HG03108 (cell line): ENCODE data around the gene PWP1.

Experiments
- ATAC-seq: cut with Tn5 transposase; IDR thresholded peaks from one replicate; pipeline ENCODE4 v1.9.1; 2021; ENCODE audit warnings: moderate library complexity; ENCODE audit not compliant: unreplicated experiment

The PWP1 gene

DNA sequence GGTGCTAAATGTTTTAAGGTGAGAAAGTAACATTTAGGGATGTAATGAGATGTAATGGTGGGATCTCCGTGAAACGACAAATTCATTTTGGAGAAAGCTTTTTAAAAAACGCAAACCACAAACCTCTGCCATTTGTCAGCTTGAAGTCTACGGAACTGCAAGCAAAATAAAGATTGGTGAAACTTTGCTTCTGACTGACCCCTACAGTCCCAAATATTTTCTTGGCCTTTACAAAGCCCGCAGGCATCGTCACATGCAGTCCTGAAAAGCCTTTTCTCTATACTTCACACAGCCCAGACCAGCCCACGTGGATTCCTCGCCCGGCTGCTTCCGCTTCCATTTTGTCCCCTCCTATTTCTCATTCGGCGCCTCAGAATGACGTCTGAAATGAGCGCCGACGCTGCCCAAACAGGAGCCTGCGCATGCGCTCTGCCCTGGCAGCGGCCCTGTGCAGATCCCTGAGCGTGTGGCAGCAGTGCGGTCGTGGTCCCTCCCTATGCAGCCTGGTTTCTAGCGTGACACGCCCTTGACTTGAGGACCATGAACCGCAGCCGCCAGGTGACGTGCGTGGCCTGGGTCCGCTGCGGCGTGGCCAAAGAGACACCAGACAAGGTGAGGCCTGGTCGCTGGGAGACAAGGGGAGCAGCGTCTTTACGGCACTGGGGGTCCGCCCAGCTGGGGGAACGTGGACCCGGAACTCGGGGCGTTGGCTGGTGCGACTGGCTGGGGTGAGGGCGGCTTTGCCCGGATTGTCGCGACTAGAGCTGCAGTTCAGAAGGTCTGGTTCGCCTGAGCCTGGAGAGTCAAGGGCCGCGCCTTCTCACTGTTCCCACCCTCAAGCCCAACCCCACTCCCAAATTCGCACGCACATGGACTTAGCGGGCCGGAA is at the start of gene PWP1:
TSS of gene PWP1 (plus strand) at position 440 of the 889 bp plus-strand sequence. CDS start at position 541, 101 bp downstream.
- peak; percentile 83 for ATAC-seq

DNA sequence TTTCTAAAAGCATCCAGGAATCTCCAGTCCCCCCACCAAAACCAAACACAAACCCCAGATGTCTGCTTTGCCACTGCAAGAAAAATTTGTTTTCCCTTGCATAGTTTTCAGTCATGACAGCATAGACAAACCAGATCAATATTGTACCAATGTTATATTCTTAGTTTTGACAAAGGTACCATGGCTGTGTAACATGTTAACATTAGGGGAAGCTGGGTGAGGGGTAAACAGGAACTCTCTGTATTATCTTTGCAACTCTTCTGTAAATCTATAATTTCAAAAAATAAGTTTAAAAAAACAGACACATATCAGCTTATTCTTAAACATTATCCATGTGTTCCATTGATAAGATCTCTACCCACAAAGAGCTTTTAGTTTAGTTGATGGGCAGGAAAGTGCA is 44.4 kb upstream of the PWP1 start:
- no peak for ATAC-seq

DNA sequence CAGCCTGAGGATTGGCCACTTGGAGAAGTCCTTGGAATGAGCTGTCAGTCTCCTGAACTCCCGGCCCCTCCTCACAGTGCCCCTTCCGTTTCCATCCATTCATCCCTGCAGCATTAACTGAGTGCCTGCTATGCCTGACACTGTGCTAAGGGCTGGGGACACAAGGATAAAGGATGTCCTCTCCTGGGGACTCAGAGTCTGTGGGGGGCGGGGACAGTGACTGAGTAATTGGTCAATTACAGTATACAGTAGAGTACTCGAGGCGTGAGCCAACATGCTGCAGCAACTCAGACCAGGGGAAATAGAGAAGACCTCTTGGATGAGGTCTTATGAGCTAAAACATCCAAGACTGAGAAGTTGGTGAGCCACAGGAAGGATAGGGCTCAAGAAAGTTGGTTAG is 43.4 kb upstream of the PWP1 start:
- no peak for ATAC-seq

DNA sequence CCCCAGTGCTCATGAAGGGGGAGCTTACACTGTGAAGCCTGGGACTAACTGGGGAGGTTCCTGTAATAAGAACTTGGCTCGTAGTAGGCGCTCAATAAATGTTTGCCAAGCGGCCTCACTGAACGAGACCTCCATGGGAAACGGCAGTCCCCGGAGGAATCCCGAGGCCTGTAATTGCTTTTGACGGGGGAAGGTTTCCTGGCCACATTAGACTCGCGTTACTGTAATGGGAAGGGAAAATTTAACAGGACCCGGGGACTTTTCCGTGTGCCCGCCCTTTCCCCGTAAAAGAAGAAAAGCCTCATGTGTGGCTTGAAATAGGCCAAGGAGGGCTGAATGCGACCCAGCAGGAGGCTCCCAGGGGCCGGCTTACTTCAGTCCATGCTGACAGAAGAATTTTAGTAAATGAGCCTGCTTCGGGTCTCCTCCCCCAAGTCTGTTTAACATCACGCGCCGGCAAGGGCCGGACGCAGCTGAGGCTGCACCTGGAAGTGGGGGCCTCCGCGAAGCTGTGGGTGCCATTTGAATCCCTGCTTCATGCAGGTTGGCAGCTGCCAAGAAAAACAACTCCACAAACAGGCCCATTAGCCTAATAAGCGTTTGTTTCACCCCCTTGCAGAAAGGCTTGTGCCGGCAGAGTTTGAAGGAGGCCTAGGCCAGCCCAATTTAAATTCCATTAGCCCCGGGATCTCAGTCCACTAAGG is 39.8 kb upstream of the PWP1 start:
- ATAC-seq: no peak

DNA sequence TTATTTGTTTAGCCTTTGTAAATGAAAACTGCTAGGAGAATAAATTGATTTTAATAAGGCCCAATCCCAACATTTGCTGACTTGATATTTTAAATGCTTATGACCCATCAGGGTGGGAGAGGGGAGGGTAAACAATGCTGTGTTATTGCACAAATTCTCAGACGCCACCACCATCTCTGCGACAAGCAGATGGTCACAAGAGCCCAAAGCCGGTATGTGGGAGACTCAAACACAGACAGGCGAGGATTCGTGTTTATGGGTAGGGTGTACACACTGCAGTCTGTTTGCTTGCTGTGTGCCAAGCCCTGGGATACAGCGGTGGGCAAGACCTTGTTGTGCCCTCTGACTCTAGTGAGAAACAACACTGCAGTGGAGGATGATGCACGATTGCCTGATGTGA is 39.2 kb upstream of the PWP1 start:
- ATAC-seq: no peak

DNA sequence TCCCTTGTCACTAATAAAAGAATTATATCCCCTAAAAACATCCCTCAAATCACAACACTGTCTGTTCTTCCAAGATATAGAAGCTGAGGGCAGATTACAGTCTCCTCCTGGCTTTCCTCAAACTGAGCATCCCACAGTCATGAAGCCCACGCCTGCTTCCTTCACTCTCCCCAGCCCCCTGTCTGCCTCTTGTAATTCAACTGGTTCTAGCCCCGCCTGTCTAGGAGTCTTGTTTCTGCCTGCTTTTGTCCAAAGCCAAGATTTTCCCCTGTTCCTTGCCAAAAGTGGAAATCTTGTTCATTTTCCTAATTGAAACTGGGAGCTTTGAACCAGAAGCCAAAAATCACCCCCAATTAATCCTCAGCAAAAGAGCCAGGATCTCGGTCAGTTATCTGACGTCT is 35.9 kb upstream of the PWP1 start:
- ATAC-seq: no peak

DNA sequence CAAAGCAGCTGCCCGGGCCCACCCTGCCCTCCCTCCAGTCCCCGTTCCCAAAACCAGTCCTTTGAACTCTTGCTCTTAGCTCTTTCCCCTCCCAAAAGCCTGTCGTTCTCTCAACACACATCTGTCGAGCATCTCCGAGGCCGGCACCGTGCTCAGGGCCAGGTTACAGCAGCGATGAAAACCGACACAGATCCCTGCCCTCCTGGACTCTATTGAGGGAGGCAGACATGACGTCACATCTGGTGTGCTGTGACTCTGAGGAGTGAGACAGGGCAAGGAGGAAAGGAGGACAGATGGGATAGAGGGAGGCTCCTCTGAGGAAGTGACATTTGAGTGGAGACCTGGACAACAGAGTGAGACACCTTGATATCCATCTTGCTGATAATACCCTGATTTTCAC is 34.6 kb upstream of the PWP1 start:
- ATAC-seq: no peak

DNA sequence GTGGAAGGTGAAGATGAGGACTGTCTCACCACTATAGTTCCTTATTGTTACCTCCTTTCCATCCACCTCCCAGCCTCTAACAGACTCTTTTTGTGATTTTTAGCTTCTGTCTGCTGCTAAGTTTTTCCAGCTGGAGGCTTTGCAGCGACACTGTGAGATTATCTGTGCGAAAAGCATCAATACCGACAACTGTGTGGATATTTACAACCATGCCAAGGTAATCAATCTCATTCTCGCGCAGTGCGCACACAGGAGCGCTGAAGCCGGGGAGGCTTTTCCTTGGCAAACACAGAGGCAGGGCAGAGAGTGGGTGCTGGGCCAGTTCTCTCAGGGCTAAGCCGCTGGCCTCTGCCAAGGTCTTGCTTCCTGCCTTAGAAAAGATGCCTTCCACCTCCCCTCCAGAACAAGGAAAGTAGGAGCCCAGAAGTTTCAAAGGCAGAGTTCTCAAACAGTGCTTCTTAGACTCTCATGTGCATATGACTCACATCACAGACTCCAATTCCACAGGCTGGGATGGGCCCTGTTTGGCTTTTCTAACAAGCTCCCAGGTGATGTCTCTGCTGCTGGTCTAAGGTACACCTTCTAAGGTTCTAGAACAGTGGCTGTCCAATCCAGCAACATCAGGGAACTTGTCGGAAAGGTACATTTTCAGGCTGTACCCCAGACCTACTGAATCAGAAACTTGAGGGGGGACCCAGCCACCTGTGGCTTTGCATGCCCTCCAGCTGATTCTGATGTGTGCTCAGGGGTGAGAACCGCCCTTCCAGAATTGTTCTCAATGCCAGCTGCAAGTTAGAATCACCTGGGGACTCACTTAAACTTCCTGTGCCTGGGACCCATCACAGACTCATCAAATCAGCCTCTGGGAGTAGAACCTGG is 33.8 kb upstream of the PWP1 start:
- no peak for ATAC-seq

DNA sequence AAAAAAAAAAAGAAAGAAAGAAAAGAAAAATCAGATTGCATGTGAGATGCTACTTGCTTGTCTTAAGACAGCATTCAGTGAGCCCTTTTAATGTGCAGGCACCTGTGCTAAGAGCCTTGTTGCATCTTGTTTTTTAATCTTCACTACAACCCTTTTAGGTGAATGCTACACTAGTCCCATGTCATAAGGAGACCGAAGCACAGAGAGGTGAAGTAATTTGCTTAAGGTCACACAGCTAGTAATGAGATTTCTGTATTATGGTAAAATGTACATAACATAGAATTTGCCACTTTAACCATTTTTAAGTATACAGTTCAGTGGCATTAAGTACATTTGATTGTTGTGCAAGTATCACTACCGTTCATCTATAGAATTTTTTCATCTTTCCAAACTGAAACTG is 32.1 kb upstream of the PWP1 start:
- ATAC-seq: no peak

DNA sequence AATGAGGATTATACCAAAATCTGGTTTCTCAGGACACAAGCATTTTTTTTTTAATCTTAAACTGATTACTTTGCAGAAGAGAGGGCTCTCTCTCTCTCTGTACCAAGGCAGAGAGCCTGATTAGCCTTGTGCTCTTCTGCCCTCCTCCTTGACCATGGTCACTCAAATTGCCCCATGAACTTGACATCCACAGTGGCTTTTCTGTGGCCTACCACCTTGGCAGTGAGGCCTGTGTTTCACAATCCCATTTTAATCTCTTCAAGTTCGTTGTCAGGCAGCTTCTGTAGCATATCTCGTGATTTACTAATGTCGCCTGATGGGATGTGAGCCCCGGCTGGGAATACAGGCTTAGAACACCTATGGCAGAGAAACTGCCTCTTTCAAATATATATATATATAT is 30.7 kb upstream of the PWP1 start:
- ATAC-seq: no peak

DNA sequence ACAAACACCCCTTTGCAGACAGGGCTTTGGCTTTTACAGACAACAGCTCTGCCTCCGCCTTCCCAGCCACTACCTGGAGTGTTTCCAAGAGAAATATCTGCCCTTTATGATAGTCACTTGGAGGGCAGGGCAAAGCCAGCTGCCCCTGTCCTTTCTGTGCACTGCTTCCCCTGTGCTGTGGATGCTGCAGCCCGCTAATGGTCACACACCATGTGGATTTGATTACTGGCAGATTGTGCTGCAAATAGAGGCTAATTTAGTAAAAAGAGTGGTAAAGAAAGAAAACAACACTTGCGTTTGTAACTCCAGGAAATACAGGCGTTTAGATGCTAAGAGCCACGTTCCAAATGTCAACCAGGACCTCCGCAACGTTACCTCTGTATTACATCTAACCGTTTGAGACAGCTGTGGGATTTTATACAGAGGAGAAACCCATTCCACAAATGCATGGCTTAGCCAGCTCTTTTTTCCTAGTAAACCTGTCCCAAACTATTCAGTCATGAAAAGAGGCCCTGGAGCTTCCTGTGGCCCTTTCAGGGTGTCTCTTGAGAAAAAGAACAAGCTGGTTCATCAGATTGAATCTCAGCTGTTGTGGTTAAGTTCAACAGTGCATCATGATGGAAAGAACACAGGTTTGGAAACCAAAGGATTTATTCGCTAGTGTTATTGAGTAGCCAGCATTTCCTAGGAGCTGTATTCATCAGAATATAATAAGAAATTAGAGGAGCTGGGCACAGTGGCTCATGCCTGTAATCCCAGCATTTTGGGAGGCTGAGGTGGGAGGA is 30.1 kb upstream of the PWP1 start:
- ATAC-seq: no peak

DNA sequence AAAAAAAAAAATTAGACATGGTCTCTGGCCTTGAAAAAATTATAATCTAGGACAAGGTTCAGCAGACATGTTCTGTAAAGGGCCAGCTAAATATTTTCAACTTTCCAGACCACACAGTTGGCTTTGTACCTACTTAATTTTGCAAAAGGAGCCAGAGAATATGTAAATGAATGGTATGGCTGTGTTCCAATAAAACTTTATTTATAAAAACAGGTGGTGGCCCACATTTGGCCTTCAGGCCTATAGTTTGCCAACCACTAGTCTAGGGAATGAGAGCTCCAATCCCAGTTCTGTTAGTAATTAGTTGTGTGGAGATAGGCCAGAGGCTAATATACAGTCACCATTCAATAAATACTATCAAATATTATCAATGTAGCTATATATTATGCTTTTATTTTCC is 29.3 kb upstream of the PWP1 start:
- ATAC-seq: no peak

DNA sequence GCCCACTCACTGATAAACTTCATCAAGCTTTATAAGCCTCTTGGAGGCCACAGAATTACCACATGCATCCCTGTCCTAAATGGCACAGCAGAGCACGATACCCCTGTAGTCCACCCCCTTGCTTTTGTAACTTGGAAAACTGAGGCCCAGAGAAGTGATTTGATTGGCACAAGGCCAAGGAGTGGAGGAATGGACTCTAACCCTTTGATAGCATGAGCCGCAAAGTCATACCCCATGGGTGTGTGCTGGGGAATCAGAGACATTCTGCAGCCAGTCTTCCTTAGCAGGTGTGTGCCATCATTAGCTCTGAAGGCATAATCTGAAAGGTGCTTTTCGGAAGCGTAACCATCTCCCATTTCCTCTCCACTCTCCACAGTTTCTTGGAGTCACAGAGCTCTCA is 28.5 kb upstream of the PWP1 start:
- no peak for ATAC-seq

DNA sequence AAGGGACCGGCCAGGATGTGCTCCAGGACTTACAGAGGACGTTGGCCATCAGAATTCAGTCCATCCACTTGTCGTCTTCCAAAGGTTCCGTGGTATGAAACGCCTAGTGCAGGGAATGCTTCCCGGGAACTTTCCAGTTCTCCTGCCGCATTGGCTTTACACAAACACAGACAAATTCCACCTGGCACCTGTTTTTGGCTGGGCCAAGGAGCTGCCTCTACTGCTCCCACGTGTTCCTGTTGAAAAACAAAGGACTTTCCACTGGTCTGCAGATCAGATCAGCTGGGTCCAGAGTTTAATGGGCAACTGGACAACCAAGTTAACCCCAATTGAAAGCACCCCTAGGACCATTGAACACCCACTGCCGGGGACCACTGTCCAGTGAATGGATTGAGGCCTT is 28.0 kb upstream of the PWP1 start:
- no peak for ATAC-seq

DNA sequence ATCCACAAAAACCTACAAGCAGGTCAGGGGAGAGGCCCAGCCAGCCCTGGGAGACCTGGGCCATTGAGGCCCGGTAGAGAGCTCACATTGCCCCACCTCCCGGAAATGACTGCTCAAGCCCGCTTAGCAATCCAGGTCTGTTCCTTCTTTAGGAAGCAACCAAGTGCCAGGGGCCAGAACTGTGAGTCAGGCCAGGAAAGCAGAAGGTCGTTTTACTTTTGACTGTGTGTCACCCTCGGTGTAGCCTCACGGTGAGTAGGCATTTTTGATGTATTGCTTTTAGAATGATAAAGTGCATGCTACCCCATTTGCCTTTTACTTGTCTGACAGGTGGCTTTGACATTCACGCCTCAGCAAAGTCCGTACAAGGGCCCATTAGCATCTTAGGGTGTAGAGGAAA is 25.4 kb upstream of the PWP1 start:
- no peak for ATAC-seq

DNA sequence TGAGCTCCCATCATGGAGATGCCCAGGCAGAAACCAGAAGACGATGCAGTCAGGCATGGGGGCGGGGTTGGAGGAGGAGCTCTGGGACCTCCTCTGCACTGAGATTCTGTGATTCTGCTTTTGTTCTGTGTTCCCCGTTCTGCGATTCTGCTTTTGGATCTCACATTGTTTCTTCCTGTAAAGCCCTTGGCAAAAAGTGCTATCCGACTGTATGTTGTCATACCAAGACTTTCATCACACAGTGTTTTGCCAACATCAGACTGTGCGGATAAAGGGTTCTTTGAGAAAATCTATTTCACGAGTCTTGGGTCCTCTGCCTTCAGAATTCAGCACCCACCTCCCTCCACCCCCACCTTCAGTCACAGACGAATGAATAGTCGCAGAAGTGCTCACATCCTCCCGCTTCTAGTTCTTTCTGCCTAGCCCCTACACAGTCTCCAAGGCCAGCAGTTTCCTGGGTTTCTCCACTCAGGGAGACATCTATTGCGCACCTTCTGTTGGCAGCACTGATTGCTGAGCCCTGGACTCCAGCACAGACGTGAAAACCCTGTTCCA is 24.7 kb upstream of the PWP1 start:
- ATAC-seq: no peak

DNA sequence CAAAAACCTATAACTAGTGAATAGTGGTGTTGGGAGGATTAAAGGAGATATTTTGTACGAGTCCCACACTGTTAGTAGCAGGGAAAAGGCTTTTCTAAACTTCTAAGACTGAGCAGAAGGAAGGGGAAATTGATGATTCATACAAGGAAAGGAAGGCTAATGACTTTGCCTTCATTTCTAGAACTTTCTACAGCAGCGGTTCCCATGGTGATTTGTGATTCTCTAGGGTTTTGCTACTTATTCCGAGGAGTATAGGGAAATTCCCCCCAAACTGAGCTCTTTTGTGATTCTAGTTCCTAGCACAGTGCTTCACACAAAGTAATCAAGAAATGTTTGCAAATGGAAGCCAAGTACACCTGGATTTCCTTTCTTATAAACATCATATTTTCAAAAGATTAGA is 23.8 kb upstream of the PWP1 start:
- no peak for ATAC-seq

DNA sequence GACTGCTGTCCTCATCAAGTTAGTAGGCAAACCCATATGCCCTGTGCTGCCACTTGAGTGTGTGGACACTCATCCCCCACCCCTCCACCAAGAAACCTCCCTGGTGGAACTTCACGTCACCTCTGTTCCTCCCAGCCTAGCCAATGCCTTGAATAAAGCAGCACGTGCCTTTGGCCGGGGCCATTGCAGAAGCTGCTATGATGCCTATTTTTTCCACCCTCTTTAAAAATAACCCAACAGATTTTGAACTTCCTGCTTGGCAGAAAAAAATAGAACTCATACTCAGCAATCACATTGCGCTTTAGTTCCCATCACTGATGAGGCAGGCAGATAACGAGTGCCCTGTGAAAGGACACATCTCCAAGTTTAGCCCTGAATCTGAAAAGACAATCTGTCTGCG is 23.1 kb upstream of the PWP1 start:
- no peak for ATAC-seq

DNA sequence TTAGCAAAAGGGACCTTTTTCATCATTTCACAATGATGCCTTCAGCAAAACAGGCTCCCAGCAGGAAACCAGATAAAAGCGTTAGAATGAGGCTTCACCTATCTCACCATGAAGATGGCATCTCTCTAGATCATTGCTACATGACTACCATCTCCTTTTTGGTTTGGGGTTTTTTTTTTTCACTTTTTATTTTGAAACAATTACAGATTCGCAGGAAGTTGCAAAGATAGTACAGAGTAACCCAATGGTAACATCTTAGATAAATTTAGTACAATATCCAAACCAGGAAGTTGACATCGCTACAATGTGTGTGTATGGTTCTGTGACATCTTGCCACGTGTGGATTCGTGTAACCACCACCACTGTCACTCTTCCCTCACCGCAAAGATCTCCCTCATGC is 22.3 kb upstream of the PWP1 start:
- no peak for ATAC-seq

DNA sequence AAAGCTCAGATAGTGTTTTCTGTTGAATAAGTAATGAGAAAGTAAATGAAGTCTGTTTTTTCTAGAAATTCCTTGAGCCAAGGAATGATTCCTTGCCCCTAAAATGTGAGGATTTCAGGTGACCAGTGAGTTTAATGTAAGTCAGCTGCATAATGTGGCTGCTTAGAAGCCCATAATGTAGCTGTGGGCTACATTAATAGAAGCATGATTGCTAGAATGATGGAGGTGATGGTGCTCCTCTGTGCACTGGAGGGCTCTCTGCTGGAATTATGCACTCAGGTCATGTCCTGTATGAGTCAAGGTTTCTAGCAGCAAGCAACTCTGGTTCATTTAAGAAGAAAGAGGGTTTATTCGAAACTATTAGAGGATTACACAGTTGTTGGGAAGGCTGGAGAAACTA is 19.6 kb upstream of the PWP1 start:
- no peak for ATAC-seq
